Adipose tissue (tissue), 3 donors: ENCODE measurements around the gene FLNA. TPM values are rescaled to one million over a fixed set of nuclear protein-coding genes. Genes with fewer than 3 reads are reported as not detected.
"Not testable (repeated sequence)": the region's sequence is repeated elsewhere in the genome, so short reads cannot be mapped to it uniquely, and the experiment has no call there.

Experiments used
- H3K27ac ChIP-seq: one replicate; pipeline ENCODE4 v1.5.1; 2013; ENCODE audit warnings: low read depth, low read length
- WGBS, 3 donors: extraction: QIAGEN DNeasy Blood & Tissue Kit; methylation state at CpG; one replicate each; pipeline ENCODE4 v1.1.7; 2013; 5-methylcytosine and 5-hydroxymethylcytosine counted together
- polyA plus RNA-seq, 3 donors: library from polyadenylated mRNA; stranded (reverse); fragments of 200-250 nt; gene quantifications; one replicate each; pipeline ENCODE4 v1.2.3, GENCODE V29; 2013
- donor health status: healthy with polysubstance abuse.
- donor health status: Bipolar disorder and iron deficiency.
- donor health status: healthy.

FLNA gene
- polyA plus RNA-seq, 3 donors = 118 to 552 (median 446) TPM

DNA sequence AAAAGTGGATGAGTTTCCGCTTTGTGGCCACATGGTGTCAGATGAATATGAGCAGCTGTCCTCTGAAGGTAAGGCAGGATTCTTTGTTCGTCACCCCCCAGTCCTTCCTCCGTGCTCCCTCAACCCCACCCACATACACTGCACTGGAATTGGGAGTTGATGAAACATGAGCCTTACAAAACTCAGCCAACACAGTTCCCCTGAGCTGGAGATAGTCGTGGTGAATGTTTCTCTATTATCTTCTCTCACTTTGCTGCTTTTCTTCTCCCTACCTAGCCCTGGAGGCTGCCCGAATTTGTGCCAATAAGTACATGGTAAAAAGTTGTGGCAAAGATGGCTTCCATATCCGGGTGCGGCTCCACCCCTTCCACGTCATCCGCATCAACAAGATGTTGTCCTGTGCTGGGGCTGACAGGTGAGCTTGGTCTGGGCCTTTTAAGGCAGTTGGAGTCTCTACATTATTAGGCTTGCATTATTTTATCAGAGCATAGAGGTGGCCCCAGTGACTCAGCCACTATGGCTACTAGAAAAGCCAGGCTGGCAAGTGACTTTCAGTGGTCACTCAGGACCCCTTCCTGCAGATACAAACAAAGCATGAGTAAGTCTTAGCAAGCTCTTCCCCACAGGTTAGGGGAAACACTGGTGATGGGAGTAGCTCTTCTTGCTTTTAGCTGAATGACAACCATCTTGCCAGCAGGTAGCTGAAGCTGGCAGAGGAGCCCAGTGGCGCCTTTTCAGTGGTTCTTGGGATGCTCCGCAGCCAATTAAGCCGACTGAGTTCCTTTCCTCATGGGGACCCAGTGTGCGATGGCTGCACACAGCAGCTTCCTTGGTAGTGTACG, 25.3 kb upstream of the FLNA start:
- 24 to 58% (median 42%) methylated on average over 14 of the region's 14 CpGs for WGBS, 3 donors
- H3K27ac ChIP-seq = no peak overlapping the region

- 1 to 36% (median 1%) methylated on average over 49 of the region's 49 CpGs for WGBS, 3 donors
- peak overlapping the region; percentile 91 for H3K27ac ChIP-seq
Measured at GRCh38 chrX:154398668-154399526, 24.5 kb upstream of the FLNA start.

- 0 to 35% (median 0%) methylated on average over 50 to 69 of the region's 69 CpGs for WGBS, 3 donors
- peak within 1 kb of the TSS; percentile 93 for H3K27ac ChIP-seq
Measured at GRCh38 chrX:154397888-154398667, 23.6 kb upstream of the FLNA start, which contains the start of gene RPL10. TSS of gene RPL10 (plus strand) at chrX:154398377. CDS start at chrX:154398520, 143 bp downstream.

- 3 to 40% (median 3%) methylated on average over 32 to 53 of the region's 53 CpGs for WGBS, 3 donors
Measured at GRCh38 chrX:154396973-154397887, 22.8 kb upstream of the FLNA start.

DNA sequence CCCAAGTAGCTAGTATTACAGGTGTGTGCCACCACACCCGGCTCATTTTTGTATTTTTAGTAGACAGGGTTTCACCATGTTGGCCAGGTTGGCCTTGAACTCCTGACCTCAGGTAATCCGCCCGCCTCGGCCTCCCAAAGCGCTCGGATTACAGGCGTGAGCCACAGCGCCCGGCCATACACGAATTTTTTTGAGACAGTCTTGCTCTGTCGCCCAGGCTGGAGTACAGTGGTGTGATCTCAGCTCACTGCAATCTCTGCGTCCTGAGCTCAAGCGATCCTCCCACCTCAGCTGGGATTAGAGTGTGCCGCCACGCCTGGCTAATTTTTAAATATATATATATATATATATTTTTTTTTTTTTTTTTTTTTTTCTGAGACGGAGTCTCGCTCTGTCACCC, 21.9 kb upstream of the FLNA start:
- WGBS, 3 donors = 48 to 91% (median 86%) methylated on average over 15 to 17 of the region's 17 CpGs
- H3K27ac ChIP-seq = not testable (repeated sequence)

More at GRCh38 chrX:154396973-154397887, 22.8 kb upstream of the FLNA start:
- H3K27ac ChIP-seq = peak overlapping the region; percentile 93

DNA sequence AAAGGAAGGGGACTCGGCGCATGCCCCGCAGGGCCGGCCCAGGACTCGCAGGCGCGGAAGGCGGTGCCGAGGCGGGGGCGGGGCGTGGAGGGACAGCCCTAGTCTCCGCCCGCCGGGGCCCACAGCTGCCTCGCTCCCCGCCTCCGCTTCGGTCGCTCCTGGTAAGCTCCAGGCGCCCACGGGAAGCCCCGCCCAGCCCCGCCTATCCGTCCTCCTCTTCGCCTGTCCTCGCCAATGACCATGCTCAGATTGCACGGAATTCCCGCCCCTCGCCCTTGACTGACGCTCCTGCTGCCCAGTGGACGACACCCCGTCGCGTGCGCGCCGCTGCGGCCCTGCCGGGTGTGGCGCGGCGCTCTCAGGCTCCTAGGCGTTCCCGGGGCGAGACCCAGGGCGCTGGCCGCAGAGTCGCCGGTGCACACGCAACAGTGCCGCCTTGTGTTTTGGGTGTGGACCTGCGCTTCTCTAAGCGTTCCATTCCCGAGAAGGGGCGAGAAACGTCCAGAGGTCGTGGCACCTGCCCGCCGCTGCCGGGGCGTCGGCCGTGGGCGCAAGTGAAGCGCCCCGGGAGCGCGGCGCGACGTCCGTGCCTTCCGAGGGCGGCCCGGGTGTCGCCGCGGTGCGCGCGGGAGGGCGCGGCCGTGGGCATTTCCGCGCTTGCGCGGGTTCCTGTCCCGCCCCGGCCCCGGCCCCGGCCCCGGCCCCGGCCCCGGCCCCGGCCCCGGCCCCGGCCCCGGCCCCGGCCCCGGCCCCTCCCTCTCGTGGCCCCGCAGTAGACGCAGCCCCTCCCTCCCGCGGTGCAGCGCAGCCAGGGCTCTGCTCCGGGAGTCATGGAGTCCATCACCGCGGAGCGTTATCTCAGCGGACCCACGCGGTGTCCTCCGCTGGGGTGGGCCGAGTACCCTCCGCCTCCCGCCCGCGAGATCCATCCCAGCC, 15.6 kb upstream of the FLNA start:
- 0 to 18% methylated on average over 13 of the region's 121 CpGs; no CpG with 5 or more reads in 1 of the 3 donors for WGBS, 3 donors
- H3K27ac ChIP-seq = not testable (repeated sequence)

DNA sequence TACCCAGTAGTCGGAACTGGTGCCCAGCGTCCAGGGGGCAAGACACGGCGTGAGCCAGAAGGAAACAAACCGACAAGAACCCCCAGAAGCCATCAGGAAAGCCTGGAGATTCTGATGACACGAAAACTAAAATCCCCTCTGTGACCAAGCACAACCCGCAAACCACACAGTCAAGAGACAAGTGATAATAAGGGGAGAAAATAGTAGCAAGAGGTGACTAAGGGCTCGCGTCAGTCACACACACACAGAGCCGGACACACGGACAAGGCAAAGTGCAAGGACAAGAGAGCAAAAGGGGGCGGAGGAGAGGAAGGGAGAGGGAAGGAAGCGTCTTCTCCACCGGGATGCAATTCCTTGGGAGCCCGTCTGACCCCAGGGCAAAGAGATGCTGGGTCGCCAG, 14.2 kb upstream of the FLNA start:
- H3K27ac ChIP-seq = not testable (repeated sequence)
- no CpG with 5 or more reads among the region's 16 CpGs for WGBS, 3 donors

DNA sequence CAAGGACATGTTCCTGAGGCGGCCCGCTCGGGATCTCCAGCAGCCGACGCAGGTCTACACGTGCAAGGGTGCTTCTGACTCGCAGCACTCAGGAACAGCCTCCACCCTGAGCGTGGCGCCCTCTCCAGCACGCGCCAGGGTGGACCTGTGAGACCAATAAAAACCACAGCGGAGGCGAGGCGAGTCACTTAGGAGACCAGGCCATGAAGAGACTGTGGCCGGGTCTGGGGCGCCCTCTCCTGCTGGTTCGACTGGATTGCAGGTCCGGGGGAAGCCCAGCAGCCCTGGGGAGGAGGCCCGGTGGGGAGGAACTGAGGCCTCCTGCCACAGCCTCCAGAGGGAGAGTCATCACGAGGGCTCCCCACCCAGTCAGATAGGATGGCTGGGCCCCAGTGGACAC, 13.7 kb upstream of the FLNA start:
- not testable (repeated sequence) for H3K27ac ChIP-seq
- WGBS, 3 donors = no CpG with 5 or more reads among the region's 20 CpGs

- no peak overlapping the region for H3K27ac ChIP-seq
- WGBS, 3 donors = 42 to 66% (median 56%) methylated on average over 5 to 8 of the region's 8 CpGs
Measured at GRCh38 chrX:154384284-154384892, 10.0 kb upstream of the FLNA start.

- no peak overlapping the region for H3K27ac ChIP-seq
- 54 to 62% (median 54%) methylated on average over 13 to 14 of the region's 14 CpGs for WGBS, 3 donors
Measured at GRCh38 chrX:154383359-154384283, 9.2 kb upstream of the FLNA start.

DNA sequence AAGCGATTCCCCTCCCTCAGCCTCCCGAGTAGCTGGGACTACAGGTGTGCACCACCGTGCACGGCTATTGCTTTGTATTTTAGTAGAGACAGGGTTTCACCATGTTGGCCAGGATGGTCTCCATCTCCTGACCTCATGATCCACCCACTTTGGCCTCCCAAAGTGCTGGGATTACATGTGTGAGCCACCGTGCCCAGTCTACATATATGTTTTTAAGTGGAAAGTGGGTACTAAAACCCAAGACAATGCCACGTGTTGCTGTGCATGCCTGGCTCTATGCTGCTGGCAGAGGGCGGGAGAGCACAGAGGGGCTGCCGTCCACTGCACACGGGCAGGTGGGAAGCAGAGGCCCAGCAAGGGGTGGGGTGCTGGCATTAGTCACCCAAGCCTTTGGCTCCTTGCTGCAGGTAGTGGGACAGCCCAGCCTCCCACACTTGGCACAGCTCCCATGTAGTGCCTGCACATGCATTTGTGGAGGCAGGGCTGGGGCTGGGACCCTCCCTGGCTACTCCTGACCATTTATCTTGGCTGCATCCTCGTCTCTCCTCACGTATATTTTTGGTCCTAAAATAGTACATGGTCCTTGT, 8.1 kb upstream of the FLNA start:
- H3K27ac ChIP-seq = no peak overlapping the region
- WGBS, 3 donors = 73 to 80% (median 80%) methylated on average over 11 of the region's 11 CpGs

GRCh38 chrX:154381271-154381670, 6.8 kb upstream of the FLNA start:
- H3K27ac ChIP-seq = no peak overlapping the region
- 58 to 84% (median 83%) methylated on average over 6 of the region's 6 CpGs for WGBS, 3 donors

GRCh38 chrX:154380787-154381186, 6.4 kb upstream of the FLNA start:
- no peak overlapping the region for H3K27ac ChIP-seq
- WGBS, 3 donors = 78 to 83% (median 80%) methylated on average over 7 to 14 of the region's 14 CpGs

GRCh38 chrX:154380153-154380552, 5.7 kb upstream of the FLNA start:
- WGBS, 3 donors = 11 to 64% (median 48%) methylated on average over 12 to 13 of the region's 13 CpGs
- no peak overlapping the region for H3K27ac ChIP-seq

DNA sequence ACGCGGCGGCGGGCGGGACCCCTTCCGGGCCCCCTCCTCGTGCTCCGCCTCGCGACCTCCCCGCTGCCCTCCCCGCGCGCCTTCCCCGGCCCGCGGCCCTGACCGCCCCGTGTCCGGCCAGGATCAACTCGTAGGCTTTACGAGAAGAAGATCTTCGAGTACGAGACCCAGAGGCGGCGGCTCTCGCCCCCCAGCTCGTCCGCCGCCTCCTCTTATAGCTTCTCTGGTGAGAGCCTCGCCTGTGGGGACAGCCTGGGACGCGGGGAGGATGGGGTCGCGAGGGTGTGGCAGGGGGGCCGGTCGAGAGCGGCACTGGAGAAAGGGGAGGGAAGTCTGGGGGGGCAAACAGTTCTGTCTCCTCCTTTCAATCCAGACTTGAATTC, 5.1 kb upstream of the FLNA start:
- 0 to 39% (median 1%) methylated on average over 14 to 38 of the region's 38 CpGs for WGBS, 3 donors
- peak overlapping the region; percentile 95 for H3K27ac ChIP-seq
